Pancreas (tissue), 10 donors: ENCODE data around the gene ZDHHC18. TPM values are rescaled to one million over a fixed set of nuclear protein-coding genes. Genes with fewer than 3 reads are reported as not detected.

Source experiments
- ATAC-seq, 4 donors: fragments of 200-7000 bp; cut with Tn5 transposase; one replicate each; pipeline versions ENCODE4 v1.8.0 to v1.9.1; 2020; ENCODE audit warnings: mild to moderate bottlenecking in 4 of 4, moderate library complexity in 4 of 4
- DNase-seq, 6 donors: peaks; one replicate each; pipeline ENCODE4 v3.0.0-alpha.2; 2020
- FAIRE-seq: peaks from 2 replicates; lab custom pipeline; 2012; peaks lifted over from hg19 to GRCh38; lab: Jason Lieb, UNC
- H3K27ac ChIP-seq, 4 donors: fragments of 200-600 bp; sonication (generic); 1 replicate in 3 of 4; 2 replicates in 1 of 4; pipeline versions ENCODE4 v1.5.0 to v1.8.0; 2020
- H3K27me3 ChIP-seq, 4 donors: fragments of 200-600 bp; one replicate each; pipeline ENCODE4 v1.8.0; 2021
- H3K36me3 ChIP-seq, 3 donors: fragments of 200-600 bp; sonication (generic) in 1 of 3; one replicate each; pipeline versions ENCODE4 v1.5.0 to v1.8.0; 2020 to 2021
- H3K4me1 ChIP-seq, 3 donors: fragments of 200-600 bp; one replicate each; pipeline ENCODE4 v1.8.0; 2021
- H3K4me3 ChIP-seq, 4 donors: fragments of 200-600 bp; sonication (generic) in 2 of 4; one replicate each; pipeline versions ENCODE4 v1.5.0 to v1.8.0; 2020 to 2021
- H3K9me3 ChIP-seq, 4 donors: fragments of 200-600 bp; one replicate each; pipeline ENCODE4 v1.8.0; 2021
- CTCF ChIP-seq, 4 donors: fragments of 200-600 bp; sonication (generic) in 3 of 4; IDR thresholded peaks; one replicate each; pipeline versions ENCODE4 v1.5.0 to v1.8.0; 2021; ENCODE audit warnings: antibody characterized with exemption in 4 of 4
- WGBS, 2 donors: extraction: QIAGEN DNeasy Blood & Tissue Kit; methylation state at CpG; one replicate each; pipeline ENCODE4 v1.1.7; 2013; 5-methylcytosine and 5-hydroxymethylcytosine counted together
- intact Hi-C, 3 donors: fragments of 100-400 bp; cut with DNase I; formaldehyde crosslinking; loops; one replicate each; pipeline versions ENCODE4 v1.11.1 to v1.14.2; 2022
- polyA plus RNA-seq, 2 donors: library from polyadenylated mRNA; stranded (reverse); fragments of 200-250 nt; gene quantifications; one replicate each; pipeline ENCODE4 v1.2.3, GENCODE V29; 2013
- total RNA-seq, 6 donors: library from RNA; stranded (reverse); fragmentation: NEBNext Ultra II Directional in 4 of 6; extraction: Animal tissue kit (Norgen Biotek cat#: 25700) in 4 of 6; gene quantifications; one replicate each; pipeline versions ENCODE4 v1.2.1 to v1.2.4, GENCODE V29; 2021 to 2023
- donor health status: healthy with polysubstance abuse.
- donor health status: DM: no; HTN: no; CAD: no; lungs with moderate emphysema.
- donor health status: DM: no; HTN: no; CAD: no.
- donor health status: control.
- donor health status: control.
- donor health status: Bipolar disorder and iron deficiency.
- donor health status: DM: yes; HTN: yes; CAD: no.
- donor health status: DM: no; HTN: no; CAD: no.
- donor health status: DM: no; HTN: no; CAD: no.
- donor health status: DM: yes; HTN: yes; CAD: no.

The ZDHHC18 gene
- total and polyA plus RNA-seq, 8 donors = 3.4 to 9.9 (median 6.0) TPM

- TF ChIP-seq CTCF (IDR thresholded peaks at IDR 0.05) = no peak
- ATAC-seq (peak in 2 of 4 donors; percentile 7 to 9), FAIRE-seq (no peak), DNase-seq (no peak)
- Histone ChIP-seq H3K4me3 (peak overlapping the region; percentile 73 to 92 (median 84)), H3K4me1 (peaks cover 7 to 23% (median 20%) of the 10 kb centered on the region in 3 donors), H3K36me3 (peaks cover 0 to 15% (median under 1%) of the 10 kb centered on the region in 3 donors), H3K9me3 (no peaks in the 10 kb centered on the region), H3K27ac (peak overlapping the region; percentile 35 to 83 (median 64)), H3K27me3 (no peaks in the 10 kb centered on the region)
- 62 to 63% methylated on average over 17 to 18 of the region's 18 CpGs for WGBS, 2 donors
- intact Hi-C loops = no loop called here
Measured at GRCh38 chr1:26900815-26901511, 74.5 kb downstream of the ZDHHC18 start.

Other genes starting within 250 kb of the ZDHHC18 start
- 10 to 100 TPM; 24.0 to 39.9 (median 27.4) TPM for gene ARID1A, start 130.7 kb upstream of the ZDHHC18 start, total RNA-seq
- gene ARID1A, start 130.7 kb upstream of the ZDHHC18 start, polyA plus RNA-seq = 10 to 100 TPM; 14.8 to 18.5 TPM
- 1 to 10 TPM; 5.6 to 9.5 (median 7.3) TPM for gene PIGV, start 38.7 kb upstream of the ZDHHC18 start, total RNA-seq
- gene PIGV, start 38.7 kb upstream of the ZDHHC18 start, polyA plus RNA-seq = 1 to 10 TPM; 3.3 to 6.2 TPM
- 1 to 10 TPM in 3 of 6 donors, under 1 TPM in 2, not detected in 1; 0.28 to 1.8 (median 1.0) TPM for gene SFN, start 36.5 kb downstream of the ZDHHC18 start, total RNA-seq
- under 1 TPM; 0.46 to 0.77 TPM for gene SFN, start 36.5 kb downstream of the ZDHHC18 start, polyA plus RNA-seq
- 10 to 100 TPM in 5 of 6 donors, 1 to 10 TPM in 1; 9.4 to 14.1 (median 11.3) TPM for gene GPN2, start 63.6 kb downstream of the ZDHHC18 start, total RNA-seq
- 10 to 100 TPM; 11.8 to 14.2 TPM for gene GPN2, start 63.6 kb downstream of the ZDHHC18 start, polyA plus RNA-seq
- 1 to 10 TPM; 3.9 to 8.0 (median 6.1) TPM for gene GPATCH3, start 73.8 kb downstream of the ZDHHC18 start, total RNA-seq
- gene GPATCH3, start 73.8 kb downstream of the ZDHHC18 start, polyA plus RNA-seq = 10 to 100 TPM; 13.9 to 18.1 TPM
- 10 to 100 TPM in 4 of 6 donors, 1 to 10 TPM in 2; 7.5 to 29.4 (median 11.4) TPM for gene NR0B2, start 87.3 kb downstream of the ZDHHC18 start, total RNA-seq
- gene NR0B2, start 87.3 kb downstream of the ZDHHC18 start, polyA plus RNA-seq = 10 to 100 TPM; 20.9 to 37.5 TPM
- 10 to 100 TPM; 25.6 to 42.5 (median 31.5) TPM for gene NUDC, start 95.1 kb downstream of the ZDHHC18 start, total RNA-seq
- 10 to 100 TPM; 42.8 to 54.1 TPM for gene NUDC, start 95.1 kb downstream of the ZDHHC18 start, polyA plus RNA-seq
- gene KDF1, start 133.8 kb downstream of the ZDHHC18 start, total RNA-seq = 10 to 100 TPM in 2 of 6 donors, 1 to 10 TPM in 4; 7.2 to 11.7 (median 8.9) TPM
- gene KDF1, start 133.8 kb downstream of the ZDHHC18 start, polyA plus RNA-seq = 10 to 100 TPM in 1 of 2 donors, 1 to 10 TPM in 1; 8.8 to 13.7 TPM
- 10 to 100 TPM; 10.4 to 36.8 (median 18.4) TPM for gene TRNP1, start 167.0 kb downstream of the ZDHHC18 start, total RNA-seq
- gene TRNP1, start 167.0 kb downstream of the ZDHHC18 start, polyA plus RNA-seq = 10 to 100 TPM; 42.1 to 48.2 TPM
- gene TENT5B, start 186.2 kb downstream of the ZDHHC18 start, total RNA-seq = 1 to 10 TPM in 1 of 6 donors, under 1 TPM in 5; 0.08 to 2.0 (median 0.61) TPM
- gene TENT5B, start 186.2 kb downstream of the ZDHHC18 start, polyA plus RNA-seq = 1 to 10 TPM; 1.3 to 3.3 TPM